ENCODE results near the gene SH2D3C. TPM values are rescaled to one million over a fixed set of nuclear protein-coding genes. Genes with fewer than 3 reads are reported as not detected.
"Not testable (repeated sequence)": the region's sequence is repeated elsewhere in the genome, so short reads cannot be mapped to it uniquely, and the experiment has no call there.

The SH2D3C gene
- total and polyA plus RNA-seq, 10 of the 15 experiments (the other 5 are each of a cell fraction or from before 2014, with no cell fraction given) = 1.2 to 23.5 (median 16.2) TPM

DNA sequence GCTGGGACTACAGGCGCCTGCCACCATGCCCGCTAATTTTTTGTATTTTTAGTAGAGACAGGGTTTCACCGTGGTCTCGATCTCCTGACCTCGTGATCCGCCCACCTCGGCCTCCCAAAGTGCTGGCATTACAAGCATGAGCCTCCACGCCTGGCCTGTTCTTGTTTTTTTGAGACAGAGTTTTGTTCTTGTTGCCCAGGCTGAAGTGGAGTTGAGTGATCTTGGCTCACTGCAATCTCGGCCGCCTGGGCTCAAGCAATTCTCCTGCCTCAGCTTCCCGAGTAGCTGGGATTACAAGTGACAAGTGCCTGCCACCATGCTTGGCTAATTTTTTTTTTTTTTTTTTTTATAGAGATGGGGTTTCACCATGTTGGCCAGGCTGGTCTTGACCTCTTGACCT is 21.7 kb downstream of the SH2D3C start:
- FAIRE-seq; H3K27me3 ChIP-seq (replicated peaks in 1 of 2; ENCODE audit: control insufficient read depth in 2 of 2, insufficient read depth in 2 of 2, low read length in 1 of 2); H3K79me2 ChIP-seq (ENCODE audit: control insufficient read depth, insufficient read depth, low read length); H3K4me1 ChIP-seq (ENCODE audit: control insufficient read depth, insufficient read depth, low read length); H3K9me3 ChIP-seq (replicated peaks; ENCODE audit: control insufficient read depth, insufficient read depth, low read length); H3K9ac ChIP-seq (ENCODE audit: control insufficient read depth, insufficient read depth, low read length); BruUV-seq (replicated peaks); H4K20me1 ChIP-seq (ENCODE audit: control insufficient read depth, insufficient read depth); H3K27ac ChIP-seq (ENCODE audit: control insufficient read depth, insufficient read depth); H2AFZ ChIP-seq (ENCODE audit: control insufficient read depth, low read depth, low read length); ATAC-seq; H3K4me2 ChIP-seq (ENCODE audit: control insufficient read depth, insufficient read depth); in situ Hi-C loops (cut with MboI); H3K4me3 ChIP-seq; DNase-seq (ENCODE audit: low read depth, low spot score); intact Hi-C loops (cut with micrococcal nuclease; ENCODE audit: unreplicated experiment): not testable (repeated sequence)
- ChIA-PET POLR2A (interaction anchor here (0.6 to 1.2 kb wide), 2 partner anchors 14 to 361 kb away, joined by 6 to 9 read pairs; no protein-coding TSS in a partner anchor), SMC1A (ENCODE audit: uncharacterized antibody, unreplicated experiment) (interaction anchor here (1.1 to 1.9 kb wide), 3 partner anchors 11 to 13 kb away, joined by 3 to 6 read pairs (median 5); no protein-coding TSS in a partner anchor), CTCF (interaction anchor here (1.0 to 2.0 kb wide), 2 partner anchors 14 to 22 kb away, joined by 3 to 9 read pairs; partner anchors contain the start of gene TOR2A), RAD21 (ENCODE audit: unreplicated experiment) (interaction anchor here (0.9 kb wide), 1 partner anchor 113 kb away, joined by 3 read pairs; no protein-coding TSS in a partner anchor)
- WGBS (ENCODE audit: insufficient coverage, insufficient replicate concordance, low lambda C conversion rate, missing lambda C conversion rate) = 100% methylated on average over 11 of the region's 11 CpGs
- H3K36me3 ChIP-seq (ENCODE audit: control insufficient read depth in 2 of 2, insufficient read depth in 2 of 2, low read length in 1 of 2) = peaks cover 0 to 10% of the 10 kb centered on the region in 2 experiments
- TF ChIP-seq NR2F1 (conservative IDR thresholded peaks at IDR 0.05) = 0 out of 2 replicates have a peak, but pooled peaks have one; percentile 13

DNA sequence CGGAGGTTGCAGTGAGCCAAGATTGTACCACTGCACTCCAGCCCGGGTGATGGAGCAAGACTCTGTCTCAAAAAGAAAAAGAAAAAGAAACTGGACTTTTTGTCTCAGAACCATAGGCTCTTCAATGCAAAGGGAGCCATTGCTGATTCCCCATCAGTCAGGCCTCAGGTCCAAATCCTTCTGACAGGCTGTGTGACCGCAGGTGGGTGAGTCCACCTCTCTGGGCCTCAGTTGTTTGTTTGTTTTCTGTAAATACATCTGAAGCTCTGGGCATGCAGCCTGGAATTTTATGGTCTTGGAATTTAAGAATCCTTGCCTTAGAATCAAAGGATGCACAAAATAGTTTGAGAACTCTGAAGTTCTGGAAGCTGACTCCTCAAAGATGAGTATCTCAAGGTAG is 22.2 kb downstream of the SH2D3C start:
- peaks cover 0 to 12% of the 10 kb centered on the region in 2 experiments for H3K36me3 ChIP-seq (ENCODE audit: control insufficient read depth in 2 of 2, insufficient read depth in 2 of 2, low read length in 1 of 2)
- intact Hi-C loops (cut with micrococcal nuclease; ENCODE audit: unreplicated experiment) (no loop called here), in situ Hi-C loops (cut with MboI) (no loop called here)
- no peak overlapping the region for H3K4me3 ChIP-seq
- ChIA-PET SMC1A (ENCODE audit: uncharacterized antibody, unreplicated experiment) (interaction anchor here (1.2 to 1.9 kb wide), 2 partner anchors 12 kb away, joined by 3 to 5 read pairs; no protein-coding TSS in a partner anchor), RAD21 (ENCODE audit: unreplicated experiment) (interaction anchor here (1.2 kb wide), 1 partner anchor 21 kb away, joined by 4 read pairs; the partner anchor contains the start of gene TOR2A), CTCF (interaction anchor here (0.6 to 2.0 kb wide), 2 partner anchors 21 to 828 kb away, joined by 4 to 9 read pairs; partner anchors contain the start of gene TOR2A), POLR2A (interaction anchor here (0.6 to 1.2 kb wide), 4 partner anchors 13 to 572 kb away, joined by 6 to 9 read pairs (median 9); no protein-coding TSS in a partner anchor)
- H3K9ac ChIP-seq (ENCODE audit: control insufficient read depth, insufficient read depth, low read length) = no peak overlapping the region
- no peak overlapping the region for H2AFZ ChIP-seq (ENCODE audit: control insufficient read depth, low read depth, low read length)
- H3K27me3 ChIP-seq (replicated peaks in 1 of 2; ENCODE audit: control insufficient read depth in 2 of 2, insufficient read depth in 2 of 2, low read length in 1 of 2) = no peaks in the 10 kb centered on the region
- DNase-seq (ENCODE audit: low read depth, low spot score) = no peak
- H3K27ac ChIP-seq (ENCODE audit: control insufficient read depth, insufficient read depth) = no peak overlapping the region
- WGBS (ENCODE audit: insufficient coverage, insufficient replicate concordance, low lambda C conversion rate, missing lambda C conversion rate) = 67% methylated on average over 3 of the region's 3 CpGs
- H4K20me1 ChIP-seq (ENCODE audit: control insufficient read depth, insufficient read depth) = no peaks in the 10 kb centered on the region
- BruUV-seq (replicated peaks) = no TSS peak
- FAIRE-seq = no peak
- H3K4me1 ChIP-seq (ENCODE audit: control insufficient read depth, insufficient read depth, low read length) = no peaks in the 10 kb centered on the region
- no peaks in the 10 kb centered on the region for H3K9me3 ChIP-seq (replicated peaks; ENCODE audit: control insufficient read depth, insufficient read depth, low read length)
- no peak overlapping the region for H3K4me2 ChIP-seq (ENCODE audit: control insufficient read depth, insufficient read depth)
- H3K79me2 ChIP-seq (ENCODE audit: control insufficient read depth, insufficient read depth, low read length) = no peaks in the 10 kb centered on the region
- ATAC-seq = no peak
- TF ChIP-seq GABPA (IDR thresholded peaks at IDR 0.05; ENCODE audit: low read depth) = no peak
- TF ChIP-seq SMAD1 (IDR thresholded peaks at IDR 0.05; ENCODE audit: low read depth, partially characterized antibody) = no peak
- no peak for TF ChIP-seq STAT3 (IDR thresholded peaks at IDR 0.05; ENCODE audit: low read depth, low read length)
- no peak for TF ChIP-seq ZNF207 (IDR thresholded peaks at IDR 0.05; ENCODE audit: borderline replicate concordance)
- TF ChIP-seq DPF2 (IDR thresholded peaks at IDR 0.05) = no peak
- TF ChIP-seq POLR2A (IDR thresholded peaks at IDR 0.05; ENCODE audit: low read depth, low read length) = no peak
- TF ChIP-seq MYB (IDR thresholded peaks at IDR 0.05; ENCODE audit: borderline replicate concordance, low read depth, low read length) = no peak
- TF ChIP-seq SUPT20H (IDR thresholded peaks at IDR 0.05; ENCODE audit: borderline replicate concordance, control insufficient read depth, low read depth, low read length) = no peak
- TF ChIP-seq BCL11A (IDR thresholded peaks at IDR 0.05; ENCODE audit: low read depth, low read length) = no peak
- TF ChIP-seq CBFB (IDR thresholded peaks at IDR 0.05; ENCODE audit: low read depth) = no peak
- TF ChIP-seq BRCA1 (IDR thresholded peaks at IDR 0.05; ENCODE audit: low read depth, low read length) = no peak
- no peak for TF ChIP-seq BHLHE40 (IDR thresholded peaks at IDR 0.05; ENCODE audit: borderline replicate concordance in 1 of 2, low read depth in 2 of 2, low read length in 1 of 2)
- TF ChIP-seq NFXL1 (IDR thresholded peaks at IDR 0.05; ENCODE audit: borderline replicate concordance) = no peak
- TF ChIP-seq PML (IDR thresholded peaks at IDR 0.05; ENCODE audit: low read length) = no peak
- TF ChIP-seq EED (IDR thresholded peaks at IDR 0.05; ENCODE audit: low read depth) = no peak
- TF ChIP-seq, protein P1, sequence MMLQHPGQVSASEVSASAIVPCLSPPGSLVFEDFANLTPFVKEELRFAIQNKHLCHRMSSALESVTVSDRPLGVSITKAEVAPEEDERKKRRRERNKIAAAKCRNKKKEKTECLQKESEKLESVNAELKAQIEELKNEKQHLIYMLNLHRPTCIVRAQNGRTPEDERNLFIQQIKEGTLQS (IDR thresholded peaks at IDR 0.05; ENCODE audit: borderline replicate concordance, extremely low read depth, low read depth, low read length) = no peak
- TF ChIP-seq ETV6 (conservative IDR thresholded peaks at IDR 0.05 in 1 of 2, IDR thresholded peaks at IDR 0.05 in 1 of 2; ENCODE audit: borderline replicate concordance in 1 of 2, low read depth in 1 of 2) = no peak

Measured in GM12878 (cell line).